Fibroblast of mammary gland (primary cell): Measurements from ENCODE around the gene XRCC4.

Source experiments
- DNase-seq: peaks from one replicate; pipeline ENCODE4 v3.0.0-alpha.2; 2010; ENCODE audit warnings: low read depth
- H3K4me3 ChIP-seq: 2 replicates; pipeline ENCODE4 v1.5.1; 2011; ENCODE audit warnings: low read depth, mild to moderate bottlenecking, low read length, moderate library complexity; ENCODE audit not compliant: control insufficient read depth
- CTCF ChIP-seq: conservative IDR thresholded peaks from 2 replicates; pipeline ENCODE4 v1.5.1; 2011; ENCODE audit warnings: low read depth, low read length, inconsistent platforms; ENCODE audit not compliant: control insufficient read depth, insufficient read depth

The XRCC4 gene

GRCh38 chr5:83107692-83108420 lies 30.5 kb downstream of the XRCC4 start:
- no peak overlapping the region for H3K4me3 ChIP-seq
- DNase-seq, result no peak
- TF ChIP-seq CTCF, result no peak

- no peak for DNase-seq
- TF ChIP-seq CTCF, result no peak
- H3K4me3 ChIP-seq, result no peak overlapping the region
Observed at GRCh38 chr5:83109380-83109779, 32.0 kb downstream of the XRCC4 start.

- no peak overlapping the region for H3K4me3 ChIP-seq
- TF ChIP-seq CTCF, result no peak
- DNase-seq, result no peak
Observed at GRCh38 chr5:83115816-83116215, 38.5 kb downstream of the XRCC4 start.

GRCh38 chr5:83118471-83118870 lies 41.1 kb downstream of the XRCC4 start:
- no peak for TF ChIP-seq CTCF
- no peak overlapping the region for H3K4me3 ChIP-seq
- peak; percentile 11 for DNase-seq

- no peak for DNase-seq
- H3K4me3 ChIP-seq, result no peak overlapping the region
- TF ChIP-seq CTCF, result no peak
Observed at GRCh38 chr5:83118976-83119375, 41.6 kb downstream of the XRCC4 start.

- TF ChIP-seq CTCF, result no peak
- H3K4me3 ChIP-seq, result no peak overlapping the region
- no peak for DNase-seq
Observed at GRCh38 chr5:83124593-83124992, 47.2 kb downstream of the XRCC4 start.
